NCI-H748 treated with DMSO at 0.1 percent for 48 hours (cell line): Measurements from ENCODE around the gene WDR72.
"Not testable (repeated sequence)": the region's sequence is repeated elsewhere in the genome, so short reads cannot be mapped to it uniquely, and the experiment has no call there.

ENCODE experiments used
- DNase-seq: peaks from one replicate; lab custom pipeline; 2025; lab: John Stamatoyannopoulos, UW

WDR72 gene

DNA sequence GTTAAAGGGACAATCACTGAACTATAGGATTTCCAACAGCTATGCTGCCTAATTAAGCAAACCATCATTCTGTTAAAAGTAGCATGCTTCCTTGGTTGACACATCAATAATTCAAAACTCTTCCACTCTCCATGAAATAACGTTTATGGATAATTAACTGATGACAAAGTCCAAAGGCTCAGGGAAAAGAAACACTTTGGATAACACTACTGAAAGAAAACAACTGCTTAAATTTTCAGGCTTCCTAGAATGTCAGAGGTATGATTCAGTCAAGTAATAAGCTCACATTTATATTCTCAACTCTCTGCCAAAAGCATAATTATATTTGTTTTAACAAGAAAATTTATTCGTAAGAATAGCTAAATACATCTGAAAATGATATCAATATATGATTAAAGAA lies 49.6 kb downstream of the WDR72 start:
- DNase-seq = no peak

DNA sequence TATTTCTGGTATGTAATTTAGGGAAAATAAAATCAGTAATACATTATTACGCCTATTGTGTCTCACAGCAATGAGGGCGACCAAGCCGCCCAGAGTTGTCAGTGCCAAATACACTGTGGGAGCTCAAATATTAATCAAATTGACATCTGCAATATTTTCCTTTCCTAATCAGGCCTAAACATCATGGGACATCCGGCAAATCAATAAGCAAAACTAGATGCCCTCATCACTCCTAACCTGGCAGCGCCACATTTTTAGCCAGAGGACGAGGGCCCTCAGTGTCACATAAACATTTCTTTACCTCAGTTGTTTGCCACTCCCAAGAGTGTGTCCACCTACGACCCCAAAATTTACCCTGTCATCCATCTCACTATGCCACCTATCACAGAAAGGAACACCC lies 64.1 kb downstream of the WDR72 start:
- DNase-seq = no peak

DNA sequence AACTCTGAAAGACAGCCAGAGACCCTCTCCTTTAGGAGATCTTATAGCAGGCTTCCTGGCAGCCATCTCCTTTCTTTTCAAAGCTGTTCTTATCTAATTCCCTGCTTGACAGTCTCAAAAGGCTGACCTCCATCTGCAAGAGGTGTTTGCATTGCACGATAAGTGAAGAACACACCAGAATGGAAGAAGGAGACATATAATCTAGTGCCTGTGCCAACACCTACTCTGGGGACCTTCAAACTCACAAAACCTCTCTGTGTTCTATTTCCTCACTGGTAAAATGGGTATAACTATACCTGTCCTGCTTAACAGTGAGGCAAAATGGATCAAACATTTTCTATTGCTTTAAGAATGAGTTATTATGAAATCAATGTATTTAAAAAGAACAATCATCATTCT lies 65.0 kb downstream of the WDR72 start:
- DNase-seq = no peak

DNA sequence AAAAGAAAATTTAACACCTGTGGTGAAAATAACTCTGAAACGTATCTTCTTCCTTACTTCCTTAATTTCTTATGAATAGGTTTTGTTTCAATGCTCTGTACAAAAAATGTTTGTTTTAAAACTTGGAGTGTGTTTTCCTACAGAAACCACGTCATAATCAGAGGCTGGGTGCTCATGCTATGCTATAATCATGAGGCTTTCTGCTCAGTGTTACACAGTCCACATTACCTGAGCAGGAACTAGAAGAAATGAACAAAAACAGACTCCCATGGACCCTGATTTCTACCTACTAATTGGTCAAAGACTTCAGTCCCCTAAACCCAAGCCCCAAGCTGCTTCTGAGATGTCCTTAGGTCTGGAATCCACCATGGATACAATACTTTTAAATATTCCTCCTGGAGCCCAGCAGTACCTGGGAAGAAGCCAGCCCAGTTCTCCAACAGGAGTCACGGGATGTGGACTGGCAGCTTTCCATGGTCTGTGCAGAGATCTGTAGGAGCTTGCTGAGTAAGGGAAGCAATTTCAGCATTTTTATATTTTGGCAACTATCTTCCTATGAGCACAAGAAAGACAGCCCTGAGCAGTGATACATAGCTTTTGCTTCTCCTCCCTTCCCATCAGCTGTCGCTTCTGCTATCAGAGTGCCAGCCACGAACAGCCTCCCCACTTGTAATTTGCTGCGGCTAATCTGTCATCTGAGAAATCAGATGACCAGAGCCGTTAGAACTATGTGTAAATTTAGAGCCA lies 65.6 kb downstream of the WDR72 start:
- DNase-seq = no peak

DNA sequence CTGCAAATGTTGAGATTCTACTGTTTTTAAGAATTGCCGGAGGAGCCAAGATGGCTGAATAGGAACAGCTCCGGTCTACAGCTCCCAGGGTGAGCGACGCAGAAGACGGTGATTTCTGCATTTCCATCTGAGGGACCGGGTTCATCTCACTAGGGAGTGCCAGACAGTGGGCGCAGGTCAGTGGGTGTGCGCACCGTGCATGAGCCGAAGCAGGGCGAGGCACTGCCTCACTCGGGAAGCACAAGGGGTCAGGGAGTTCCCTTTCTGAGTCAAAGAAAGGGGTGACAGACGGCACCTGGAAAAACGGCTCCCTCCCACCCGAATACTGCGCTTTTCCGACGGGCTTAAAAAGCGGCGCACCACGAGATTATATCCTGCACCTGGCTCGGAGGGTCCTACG lies 75.3 kb downstream of the WDR72 start:
- DNase-seq = not testable (repeated sequence)

DNA sequence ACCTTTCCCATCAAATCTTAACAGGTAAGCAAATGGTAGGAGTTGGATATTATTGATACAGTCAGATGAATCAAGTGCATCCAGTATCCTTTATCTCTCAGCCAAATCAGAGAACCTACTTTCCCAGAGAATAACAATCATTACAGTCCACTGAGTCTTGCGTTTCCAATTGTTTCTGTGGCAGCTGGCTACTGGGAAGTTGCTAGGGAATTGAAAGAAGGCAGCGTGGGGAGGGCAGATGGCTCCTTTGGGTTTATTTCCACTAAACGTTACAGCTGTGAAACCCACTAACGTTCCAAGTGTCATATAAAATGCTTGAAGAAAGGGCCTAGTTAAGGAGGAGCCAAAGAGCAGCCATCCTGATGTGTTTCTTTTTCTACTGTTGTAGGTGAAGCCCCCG lies 78.4 kb downstream of the WDR72 start:
- no peak for DNase-seq

DNA sequence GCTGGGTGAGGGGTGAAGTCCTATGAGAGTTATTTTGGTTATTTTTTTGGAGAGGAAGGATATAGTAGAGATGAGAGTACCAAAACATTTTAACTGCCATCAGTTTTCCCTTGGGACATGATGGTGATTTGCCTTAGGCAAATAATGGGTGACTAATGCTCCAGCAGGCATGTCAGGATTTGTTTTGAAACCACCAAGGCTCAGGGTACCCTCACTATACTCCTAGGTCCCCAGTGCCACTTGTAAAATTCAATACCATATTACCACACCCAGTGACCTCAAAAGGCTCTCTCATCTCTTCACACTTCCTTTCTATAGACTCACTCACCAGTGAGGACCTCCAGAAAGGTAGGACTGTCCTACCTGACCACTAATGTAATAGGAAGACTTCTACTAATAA lies 83.6 kb downstream of the WDR72 start:
- no peak for DNase-seq

DNA sequence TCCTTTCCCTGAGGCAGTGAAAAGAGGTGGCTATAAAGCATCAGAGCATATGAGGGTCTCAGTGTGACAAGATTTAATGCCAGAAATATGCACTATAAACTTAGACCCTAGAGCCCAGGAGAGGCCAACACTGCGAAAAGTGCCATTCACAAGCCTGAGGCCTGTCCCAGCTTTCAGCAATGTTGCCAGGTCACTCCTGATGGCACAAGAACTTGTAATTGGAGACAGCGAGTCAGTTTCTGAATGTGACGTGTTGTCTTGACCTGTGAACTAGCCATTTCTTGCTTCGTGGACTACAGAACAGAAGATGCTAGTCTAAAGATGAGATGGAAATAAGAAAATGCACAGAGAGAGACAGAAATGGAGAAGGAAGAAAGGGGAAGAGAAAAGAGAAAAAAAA lies 87.9 kb downstream of the WDR72 start:
- no peak for DNase-seq

DNA sequence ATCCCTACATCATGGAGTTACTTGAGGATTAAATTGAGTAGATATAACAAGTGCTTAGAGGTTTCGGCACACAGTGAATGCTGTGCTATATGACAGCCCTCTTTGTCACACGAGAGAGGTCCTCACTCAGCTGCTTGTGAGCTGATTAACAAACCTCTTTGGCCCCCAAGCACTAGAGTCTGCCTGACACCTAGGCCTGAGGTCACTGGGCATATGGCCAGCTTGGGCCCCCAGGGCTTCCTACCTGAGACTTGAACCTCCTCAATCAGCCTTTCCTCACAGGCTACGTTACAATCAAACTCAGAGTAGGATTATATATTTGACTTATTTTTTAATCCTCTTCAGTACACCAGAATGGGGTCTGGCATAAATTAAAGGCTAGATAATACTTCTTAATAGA lies 88.8 kb downstream of the WDR72 start:
- no peak for DNase-seq

DNA sequence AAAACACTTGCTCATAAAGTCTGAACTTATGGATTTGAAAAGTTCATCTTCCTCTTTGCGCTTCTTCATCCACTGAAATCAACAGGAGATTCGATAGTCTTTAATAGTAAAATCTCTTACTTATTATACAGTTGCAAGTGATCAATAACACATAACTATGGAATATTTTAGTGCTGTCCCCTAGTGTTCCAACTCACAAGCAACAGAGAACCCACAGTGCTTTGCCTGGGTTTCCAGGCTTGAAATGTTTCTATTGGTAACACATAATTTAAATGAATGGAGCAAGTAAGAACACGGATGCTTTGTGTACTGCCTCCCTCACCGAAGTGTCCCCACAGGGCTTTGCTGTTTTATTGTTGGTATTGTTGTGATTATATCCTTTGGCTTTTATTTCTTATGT lies 93.5 kb downstream of the WDR72 start:
- DNase-seq = no peak

DNA sequence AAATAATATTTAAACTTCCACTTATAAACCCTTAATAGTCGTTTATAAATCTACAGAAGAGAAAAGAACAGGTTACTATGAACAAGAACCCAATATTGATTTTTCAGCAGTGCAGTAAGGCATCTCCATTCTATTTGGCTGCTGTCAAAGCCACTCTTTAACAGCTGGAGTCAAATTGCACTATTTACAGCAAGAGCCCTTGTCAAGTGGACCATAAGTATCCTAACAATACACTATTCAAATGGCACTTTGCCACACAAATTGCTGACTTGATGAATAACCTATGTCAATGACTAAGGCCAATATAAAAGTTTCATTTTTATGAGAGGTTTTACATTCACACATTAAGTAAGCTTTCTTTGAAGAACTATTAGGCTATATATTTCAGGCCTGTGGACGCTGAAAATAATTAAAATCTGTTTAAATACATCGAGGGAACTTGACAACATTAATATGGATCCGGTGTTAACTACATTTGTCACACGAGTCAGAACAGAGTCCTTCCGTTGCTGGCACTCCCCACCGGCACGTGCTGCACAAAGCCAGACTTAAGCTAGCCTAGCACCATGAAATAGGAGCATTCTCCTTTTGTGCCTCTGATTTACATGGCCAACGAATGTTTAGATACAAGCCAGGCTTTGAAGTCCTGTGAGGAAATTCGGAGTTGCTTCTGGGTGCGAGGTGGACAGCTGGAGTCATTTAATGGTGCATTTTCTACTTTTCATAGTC lies 100.5 kb downstream of the WDR72 start:
- peak; percentile 86 for DNase-seq

DNA sequence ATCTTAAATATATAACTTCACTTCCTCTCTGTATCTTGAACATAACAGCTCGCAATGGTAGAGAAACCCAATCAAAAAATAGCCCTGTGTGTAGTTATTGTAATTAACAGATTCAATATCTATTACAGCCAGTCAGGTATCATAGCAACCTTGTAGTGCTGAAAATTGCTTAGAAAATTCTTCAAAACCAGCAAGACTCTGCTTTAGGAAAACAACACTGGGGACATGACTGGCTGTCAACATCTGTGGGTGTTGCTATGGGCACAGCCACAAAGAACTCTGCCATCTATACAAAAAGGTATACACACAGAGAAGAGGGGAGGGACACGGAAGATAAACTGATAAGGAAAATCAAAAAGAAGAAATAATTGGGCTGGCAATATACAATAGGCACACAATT lies 101.2 kb downstream of the WDR72 start:
- DNase-seq = peak; percentile 68

DNA sequence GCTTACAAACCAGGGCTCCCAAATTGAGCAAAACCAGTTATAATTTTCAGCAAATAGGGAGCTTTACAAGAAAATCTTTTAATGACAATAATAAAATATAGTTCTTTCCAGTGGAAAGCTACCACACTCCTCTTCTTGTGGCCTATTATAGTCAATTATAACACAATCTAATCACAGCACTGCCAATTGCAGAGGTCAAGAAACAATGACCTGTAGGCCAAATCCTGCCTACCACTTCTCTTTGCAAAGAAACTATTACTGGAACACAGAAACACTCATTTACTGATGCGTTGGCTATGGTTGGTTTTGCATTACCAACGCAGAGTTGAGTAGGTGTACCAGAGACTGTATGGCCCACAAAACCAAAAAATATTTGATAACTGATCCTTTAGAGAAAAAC lies 110.5 kb downstream of the WDR72 start:
- DNase-seq = no peak

DNA sequence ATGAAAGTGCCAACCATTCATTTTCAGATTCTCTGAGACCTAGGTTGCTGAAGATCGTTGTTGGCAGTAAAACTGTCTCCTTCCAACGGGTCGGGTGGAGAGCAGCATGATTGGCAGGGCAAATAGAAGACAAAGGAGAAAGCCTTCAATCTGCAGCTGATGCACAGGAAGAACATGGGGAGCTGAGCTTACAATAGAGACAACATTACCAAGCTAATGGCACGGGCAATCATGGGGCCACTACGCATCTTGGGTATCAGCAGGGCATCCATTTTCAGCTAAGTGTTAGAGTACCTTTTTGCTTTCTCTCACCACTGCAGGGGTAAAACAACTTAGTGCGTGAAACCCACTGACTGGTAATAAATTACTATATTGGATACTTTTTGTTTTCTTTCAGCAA lies 114.8 kb downstream of the WDR72 start:
- DNase-seq = peak; percentile 74

DNA sequence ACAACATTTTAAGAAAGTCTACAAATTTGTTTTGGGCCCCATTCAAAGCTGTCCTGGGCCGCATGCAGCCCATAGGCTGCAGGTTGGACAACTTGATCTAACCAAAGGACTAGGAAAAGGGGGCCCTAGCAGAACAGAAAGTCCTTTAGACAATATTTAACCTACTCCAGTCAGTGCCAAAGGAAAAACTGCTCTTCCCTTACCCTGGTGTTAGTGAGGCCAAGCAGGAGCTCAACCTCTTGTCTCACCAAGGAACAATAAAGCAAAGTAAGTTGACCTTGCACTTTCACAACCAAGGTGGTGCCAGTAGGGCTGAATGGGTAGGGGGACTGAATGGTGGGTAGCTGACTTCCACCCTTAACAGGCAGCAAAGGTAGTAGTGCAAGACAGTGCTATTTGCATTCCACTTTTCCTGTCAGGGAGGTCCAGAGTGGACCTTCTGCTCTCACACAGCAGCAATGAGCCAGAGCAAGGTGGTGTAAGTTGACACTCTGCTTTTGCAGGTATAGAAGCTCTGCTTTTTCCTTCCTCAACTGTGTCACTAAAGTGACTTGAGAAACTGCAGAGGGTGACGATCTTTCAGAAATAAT lies 124.9 kb downstream of the WDR72 start:
- no peak for DNase-seq

DNA sequence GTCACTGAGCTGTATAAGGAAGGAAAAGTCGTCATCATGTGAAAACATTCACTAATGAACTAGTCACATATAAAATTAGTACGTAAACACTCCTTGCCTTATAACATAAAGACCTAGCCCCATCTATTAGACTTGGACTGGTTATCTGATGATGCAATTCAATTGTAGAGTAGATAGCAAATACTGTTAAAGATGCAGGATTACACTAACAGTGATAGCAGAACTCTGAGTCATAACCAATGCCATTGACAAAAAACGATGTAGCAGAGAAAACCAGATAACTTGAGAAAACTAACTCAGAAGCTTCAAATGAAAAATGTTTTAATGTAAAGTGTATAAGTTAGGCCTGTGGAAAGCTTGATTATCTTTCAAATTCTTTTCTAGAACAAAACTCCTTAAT lies 132.2 kb downstream of the WDR72 start:
- no peak for DNase-seq

DNA sequence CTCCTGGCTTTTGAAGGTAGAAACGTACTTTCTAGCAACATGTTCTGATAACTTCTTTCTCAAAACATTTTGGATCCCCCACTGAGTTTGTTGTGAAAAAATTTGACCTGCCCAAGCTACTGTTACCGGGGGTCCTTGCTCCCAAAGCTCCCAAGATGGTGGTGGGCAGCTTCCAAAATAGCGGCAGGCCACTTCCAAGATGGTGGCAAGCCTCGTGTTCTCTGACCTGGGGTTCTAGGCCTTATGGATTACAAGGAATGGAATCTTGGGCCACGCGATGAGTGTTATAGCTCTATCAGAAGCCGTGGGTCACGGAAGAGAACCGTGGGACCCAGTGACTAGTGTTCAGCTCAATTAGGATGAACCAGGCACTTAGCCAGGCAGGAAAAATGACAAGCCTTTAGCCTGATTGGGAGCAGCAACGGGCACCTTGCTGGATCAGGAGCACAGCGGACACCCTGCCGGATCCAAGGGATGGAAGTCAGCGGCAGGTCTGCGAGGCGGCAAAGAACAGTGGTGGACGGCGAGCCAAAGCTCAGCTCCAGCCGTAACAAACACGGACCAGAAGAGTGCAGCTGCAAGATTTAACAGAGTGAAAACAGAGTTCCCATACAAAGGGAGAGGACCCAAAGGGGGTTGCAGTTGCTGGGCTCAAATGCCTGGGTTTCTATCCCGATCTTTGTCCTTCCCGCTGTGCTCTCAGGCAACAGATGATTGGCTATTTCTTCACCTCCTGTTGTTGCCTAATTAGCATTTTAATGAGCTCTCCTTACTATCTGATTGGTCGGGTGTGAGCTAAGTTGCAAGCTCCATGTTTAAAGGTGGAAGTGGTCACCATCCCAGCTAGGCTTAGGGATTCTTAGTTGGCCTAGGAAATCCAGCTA lies 133.3 kb downstream of the WDR72 start:
- no peak for DNase-seq

DNA sequence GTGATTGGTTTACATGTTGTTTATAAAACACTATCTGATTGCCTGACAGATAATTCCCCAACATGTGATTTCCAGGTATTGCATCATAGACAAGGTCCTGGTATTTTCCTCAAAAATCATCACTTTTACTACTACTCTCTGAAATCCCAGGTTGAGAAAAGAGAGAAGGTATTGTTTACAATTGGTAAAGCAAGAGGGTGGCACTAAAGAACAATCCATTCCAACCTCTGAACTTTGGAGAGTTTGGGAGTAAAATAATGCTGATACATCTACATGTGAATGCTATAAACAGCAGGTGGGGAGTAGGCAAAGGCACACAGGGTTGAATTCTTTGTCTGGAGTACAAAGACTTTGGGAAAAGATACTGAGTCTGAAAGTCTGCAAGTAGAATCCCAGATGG lies 134.2 kb downstream of the WDR72 start:
- DNase-seq = no peak

DNA sequence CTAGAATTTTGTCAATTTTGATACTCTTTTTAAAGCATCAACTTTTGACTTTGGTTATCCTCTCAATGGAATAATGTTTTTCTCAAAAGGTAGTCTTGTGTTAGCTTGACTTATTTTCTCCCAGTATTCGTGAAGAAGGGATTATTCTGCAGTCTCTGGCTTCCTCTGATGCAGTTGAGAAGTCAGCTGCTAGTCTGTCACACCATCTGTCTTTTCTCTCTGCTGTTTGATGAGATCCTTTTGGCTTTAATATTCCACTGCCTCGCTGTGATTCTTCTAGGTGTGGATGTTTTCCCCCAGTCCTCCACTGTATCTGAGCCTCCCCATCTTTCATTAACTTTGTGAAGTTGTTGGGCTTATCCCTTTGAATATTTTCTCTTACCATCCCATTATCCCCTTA lies 141.0 kb downstream of the WDR72 start:
- no peak for DNase-seq

DNA sequence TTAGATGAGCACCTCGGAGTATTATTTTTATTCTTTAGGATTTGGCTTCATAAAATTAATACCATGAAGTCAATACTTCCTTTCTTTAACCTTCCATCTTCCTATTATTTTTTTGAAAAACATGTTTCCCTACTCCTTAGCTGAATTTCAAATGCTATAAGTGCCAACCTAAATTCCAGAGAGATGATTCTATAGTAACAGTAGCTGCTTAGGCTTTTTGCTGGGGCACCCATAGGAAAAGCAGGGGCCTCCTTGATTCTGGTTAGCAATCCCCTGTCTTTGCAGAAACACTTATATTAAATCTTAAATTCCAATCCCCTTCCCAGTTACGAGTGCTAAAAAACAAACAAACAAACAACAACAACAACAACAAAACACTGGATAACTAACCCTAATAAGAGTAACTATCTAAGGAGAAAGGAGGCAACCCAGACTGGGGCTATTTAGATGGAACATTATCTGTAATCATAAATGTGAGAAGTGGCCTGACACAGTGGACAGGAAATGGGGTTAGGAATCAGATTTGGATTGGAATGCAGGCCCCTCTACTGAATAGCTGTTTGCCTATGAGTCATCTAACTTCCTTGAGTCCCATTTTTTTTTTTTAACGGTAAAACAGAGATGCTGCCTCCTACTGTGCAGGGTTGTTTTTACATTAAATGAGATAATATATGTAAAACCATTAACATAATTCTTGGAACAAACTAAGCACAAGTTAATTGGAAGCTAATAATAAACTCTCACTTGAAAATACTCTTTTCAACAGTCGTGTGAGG lies 148.1 kb downstream of the WDR72 start:
- DNase-seq = no peak

DNA sequence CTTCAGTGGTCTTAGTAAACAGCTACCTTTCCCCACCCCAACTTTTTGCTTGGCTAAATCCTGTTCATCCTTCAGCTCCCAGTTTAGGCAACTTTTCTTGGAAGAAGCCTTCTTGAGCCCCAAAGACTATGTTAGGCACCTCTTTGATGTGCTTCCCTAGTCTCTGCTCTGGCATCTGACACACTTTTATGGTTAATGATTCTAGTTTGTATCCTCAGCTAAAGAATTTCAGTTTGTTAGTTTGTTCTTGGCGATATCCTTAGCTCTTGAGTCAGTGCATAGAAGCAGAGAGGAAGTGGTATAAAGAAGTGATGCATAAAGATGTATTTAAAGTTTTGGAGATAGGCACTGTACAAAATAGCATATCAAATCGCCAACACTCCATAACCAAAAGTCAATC lies 168.4 kb downstream of the WDR72 start:
- no peak for DNase-seq

DNA sequence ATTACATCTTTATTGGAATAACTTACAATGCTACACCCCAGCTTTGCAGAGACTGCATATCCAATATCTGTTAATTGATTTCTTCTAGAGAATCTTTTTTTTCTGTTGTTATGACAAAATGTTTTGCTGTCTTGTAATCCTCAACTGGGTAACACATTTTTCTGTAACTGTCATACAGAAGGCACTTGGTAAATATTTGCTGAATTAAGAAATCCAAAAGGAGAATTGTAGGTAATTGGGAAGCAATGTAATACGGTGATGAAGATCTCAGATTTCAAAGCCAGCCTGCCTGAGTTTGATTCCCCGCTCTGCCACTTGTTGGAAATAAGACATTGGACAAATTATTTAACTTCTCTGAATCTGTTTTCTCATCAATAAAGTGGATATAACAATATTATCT lies 169.1 kb downstream of the WDR72 start:
- no peak for DNase-seq
